GM12865 (cell line): ENCODE data around the gene SDHA.

Source experiments
- DNase-seq: peaks from one replicate; pipeline ENCODE4 v3.0.0; 2010; ENCODE audit warnings: low read depth
- H3K4me3 ChIP-seq: 2 replicates; pipeline ENCODE4 v1.5.1; 2011; ENCODE audit warnings: mild to moderate bottlenecking, low read depth, low read length, control low read depth
- CTCF ChIP-seq: IDR thresholded peaks from 2 replicates; pipeline ENCODE4 v1.5.1; 2011; ENCODE audit warnings: low read length, control low read depth, low read depth, inconsistent platforms; ENCODE audit not compliant: insufficient read depth; ENCODE audit errors: missing control alignments

The SDHA gene

GRCh38 chr5:204462-204861 lies 13.7 kb upstream of the SDHA start:
- no peak for DNase-seq
- H3K4me3 ChIP-seq: no peak overlapping the region
- no peak for TF ChIP-seq CTCF

GRCh38 chr5:204966-205670 lies 13.0 kb upstream of the SDHA start:
- no peak for DNase-seq
- H3K4me3 ChIP-seq: no peak overlapping the region
- TF ChIP-seq CTCF: no peak

- DNase-seq: no peak
Measured at GRCh38 chr5:206406-206805, 11.7 kb upstream of the SDHA start.

GRCh38 chr5:206927-207536 lies 11.1 kb upstream of the SDHA start:
- no peak for TF ChIP-seq CTCF
- DNase-seq: no peak
- no peak overlapping the region for H3K4me3 ChIP-seq

More at GRCh38 chr5:206406-206805, 11.7 kb upstream of the SDHA start:
- H3K4me3 ChIP-seq: no peak overlapping the region
- no peak for TF ChIP-seq CTCF

GRCh38 chr5:207599-207998 lies 10.5 kb upstream of the SDHA start:
- no peak for DNase-seq
- no peak overlapping the region for H3K4me3 ChIP-seq
- no peak for TF ChIP-seq CTCF

- H3K4me3 ChIP-seq: no peak overlapping the region
- DNase-seq: no peak
- TF ChIP-seq CTCF: no peak
Measured at GRCh38 chr5:208449-209114, 9.5 kb upstream of the SDHA start.
